GM03348 (cell line): ENCODE data around the gene PSG1.
"Not testable (repeated sequence)": the region's sequence is repeated elsewhere in the genome, so short reads cannot be mapped to it uniquely, and the experiment has no call there.

Source experiments
- DNase-seq: peaks from one replicate; pipeline ENCODE4 v3.0.0; 2012; ENCODE audit warnings: low spot score

The PSG1 gene

DNA sequence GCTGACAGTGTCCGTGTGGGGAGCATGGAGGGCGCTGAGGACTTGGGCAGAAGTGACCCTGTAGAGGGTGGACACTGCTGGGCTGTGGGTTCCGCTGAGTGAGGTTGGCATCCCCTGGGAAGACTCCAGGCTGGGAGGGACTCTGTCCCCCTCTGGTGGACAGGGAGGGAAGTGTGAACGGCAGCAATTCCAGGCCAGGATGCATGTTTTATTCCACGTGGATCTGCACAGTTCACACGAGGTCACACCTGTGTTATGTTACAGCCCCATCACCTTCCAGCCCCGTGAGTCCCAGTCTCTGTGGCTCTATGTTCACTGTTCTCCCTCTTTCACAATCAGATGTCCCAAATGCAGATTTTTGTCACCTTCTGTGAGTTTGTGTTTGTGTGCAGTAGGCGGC, 1.8 kb upstream of the PSG1 start:
- peak; percentile 10 for DNase-seq

DNA sequence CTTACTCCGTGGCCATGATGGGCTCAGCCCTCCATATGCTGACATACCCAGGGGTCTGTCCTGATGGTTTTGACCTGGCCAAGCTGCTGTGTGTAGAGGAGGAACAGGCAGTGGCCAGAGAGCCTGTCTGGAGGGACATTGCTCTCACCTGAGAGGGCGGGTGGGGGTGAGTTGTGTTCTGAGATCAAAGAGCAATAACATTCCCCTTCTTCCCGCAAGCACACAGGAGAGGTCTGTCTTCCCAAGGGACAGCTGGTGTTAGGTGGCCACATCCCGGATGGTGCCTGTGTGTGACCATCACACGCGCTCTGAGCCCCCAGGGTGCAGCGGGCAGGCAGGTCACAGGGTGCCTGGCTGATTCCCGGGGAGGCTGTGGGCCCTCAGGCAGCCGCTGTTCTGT, 1.1 kb upstream of the PSG1 start:
- DNase-seq = not testable (repeated sequence)

DNA sequence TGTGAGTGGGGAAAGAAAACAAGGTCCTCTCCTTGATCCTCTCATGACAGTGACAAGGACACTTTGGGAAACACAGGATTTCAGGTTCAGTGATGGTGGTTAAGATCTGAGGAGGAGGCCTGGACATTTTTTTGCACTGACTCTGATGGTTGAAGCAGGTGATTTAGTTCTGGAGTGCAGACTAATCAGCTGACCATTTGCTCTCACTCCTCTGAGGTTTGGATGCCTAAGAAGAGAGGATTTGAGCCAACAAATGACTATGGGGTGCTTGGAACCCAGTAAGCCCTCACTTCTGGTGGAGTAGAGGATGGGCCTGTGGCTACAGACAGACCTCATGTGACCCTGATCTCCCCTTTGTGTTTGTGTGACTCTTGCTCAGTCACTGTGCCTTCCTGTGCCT, 2.9 kb downstream of the PSG1 start:
- DNase-seq = not testable (repeated sequence)

DNA sequence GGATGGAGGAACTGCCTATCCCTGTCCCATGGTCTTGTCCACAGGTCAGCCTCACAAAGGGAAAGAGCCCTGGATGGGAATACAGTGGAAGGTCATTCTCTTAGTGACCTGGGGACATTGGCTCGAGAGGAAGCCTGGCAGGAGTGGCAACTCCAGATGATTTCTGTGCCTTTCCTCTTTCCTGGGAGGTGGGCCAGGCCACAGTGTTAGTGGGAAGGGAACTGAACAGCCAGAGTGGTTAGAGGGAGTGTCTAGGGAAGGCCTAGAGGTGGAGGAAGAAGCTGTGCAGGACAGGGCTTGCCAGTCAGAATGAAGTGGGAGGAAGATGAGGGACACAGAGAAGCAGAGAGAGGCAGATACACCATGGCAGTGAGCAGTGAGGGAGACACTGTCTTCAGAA, 3.6 kb downstream of the PSG1 start:
- peak; percentile 41 for DNase-seq

DNA sequence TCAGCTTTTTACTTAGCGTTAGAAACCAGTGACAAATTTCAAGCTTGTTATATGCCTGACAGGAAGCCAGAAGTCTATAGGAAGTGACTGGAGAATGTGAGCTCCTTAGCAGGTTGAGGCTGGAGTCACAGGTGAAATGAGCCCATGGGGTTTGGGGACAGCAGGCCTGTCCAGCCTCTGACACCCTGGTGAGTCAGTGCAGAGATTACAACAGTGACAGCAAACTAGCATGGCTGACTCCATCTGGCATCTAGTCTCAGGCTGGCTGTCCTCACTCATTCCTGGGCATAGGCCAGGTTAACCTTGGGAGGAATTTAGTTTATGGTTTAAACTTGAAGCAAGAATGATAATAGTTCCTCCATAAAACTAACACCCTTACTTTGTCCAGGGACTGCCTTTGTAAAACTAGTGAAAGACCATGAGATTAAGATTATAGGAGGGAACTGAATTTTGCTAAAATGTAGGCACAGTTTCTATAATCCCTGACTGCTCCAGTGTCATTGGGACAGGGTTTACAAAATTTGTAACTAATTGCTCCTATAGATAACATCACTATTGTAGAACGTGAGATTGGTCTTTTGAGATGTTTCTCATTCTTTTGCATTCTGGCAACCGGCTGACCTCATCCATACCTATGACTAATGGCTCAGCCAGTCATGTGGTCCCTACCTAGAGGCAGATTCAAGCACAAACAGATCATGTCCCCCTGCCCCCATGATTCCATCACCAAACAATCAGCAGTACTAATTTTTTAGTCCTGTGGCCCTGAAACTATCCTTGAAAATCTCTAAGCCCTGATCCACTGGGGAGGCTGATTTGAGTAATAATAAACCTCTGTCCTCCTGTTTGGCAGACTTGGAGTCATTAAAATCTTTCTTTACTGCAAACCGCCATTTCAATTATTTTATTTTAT, 4.4 kb downstream of the PSG1 start:
- DNase-seq = not testable (repeated sequence)

DNA sequence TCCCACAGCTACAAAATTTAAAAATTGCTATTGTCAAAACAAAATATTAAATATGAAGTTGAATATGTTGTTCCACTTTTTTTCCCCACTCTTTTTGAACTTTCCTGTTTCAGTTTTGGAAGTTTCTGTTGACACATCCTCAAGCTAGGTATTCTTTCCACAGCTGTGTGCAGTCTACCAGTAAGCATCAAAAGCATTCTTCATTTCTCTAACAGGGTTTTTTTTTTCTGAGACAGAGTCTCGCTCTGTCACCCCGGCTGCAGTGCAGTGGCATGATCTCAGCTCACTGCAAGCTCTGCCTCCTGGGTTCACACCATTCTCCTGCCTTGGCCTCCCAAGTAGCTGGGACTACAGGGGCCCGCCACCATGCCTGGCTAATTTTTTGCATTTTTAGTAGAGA, 5.4 kb downstream of the PSG1 start:
- not testable (repeated sequence) for DNase-seq

DNA sequence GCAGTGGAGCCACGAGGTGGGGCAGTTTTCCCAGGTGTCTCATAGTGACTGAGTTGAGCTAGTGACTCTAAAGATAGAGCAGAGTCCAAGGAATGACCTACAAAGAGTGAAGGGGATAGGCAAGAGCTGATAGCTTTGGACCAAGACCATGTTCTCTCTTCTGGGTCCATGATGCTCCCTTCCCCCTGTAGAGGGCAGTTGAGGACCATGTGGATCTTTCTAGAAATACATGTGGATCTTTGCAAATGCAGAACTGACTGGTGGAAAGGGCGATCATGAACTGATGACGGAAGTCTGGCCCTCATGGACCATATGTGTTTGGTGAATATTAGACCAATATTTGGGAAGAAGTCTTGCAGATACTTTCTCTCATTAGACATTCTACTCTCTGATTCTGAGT, 6.9 kb downstream of the PSG1 start:
- DNase-seq = no peak

DNA sequence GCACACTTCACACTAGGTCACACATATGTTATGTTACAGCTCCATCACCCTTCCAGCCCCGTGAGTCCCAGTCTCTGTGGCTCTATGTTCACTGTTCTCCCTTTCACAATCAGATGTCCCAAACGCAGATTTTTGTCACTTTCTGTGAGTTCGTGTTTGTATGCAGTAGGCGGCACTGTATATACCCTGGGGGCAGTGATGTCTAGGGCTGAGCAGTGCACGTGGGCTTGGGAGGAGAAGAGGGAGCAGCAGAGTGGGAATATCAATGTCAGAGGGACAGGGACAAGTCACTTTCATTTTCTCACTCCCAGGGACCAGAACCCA, 22.0 kb downstream of the PSG1 start:
- no peak for DNase-seq

DNA sequence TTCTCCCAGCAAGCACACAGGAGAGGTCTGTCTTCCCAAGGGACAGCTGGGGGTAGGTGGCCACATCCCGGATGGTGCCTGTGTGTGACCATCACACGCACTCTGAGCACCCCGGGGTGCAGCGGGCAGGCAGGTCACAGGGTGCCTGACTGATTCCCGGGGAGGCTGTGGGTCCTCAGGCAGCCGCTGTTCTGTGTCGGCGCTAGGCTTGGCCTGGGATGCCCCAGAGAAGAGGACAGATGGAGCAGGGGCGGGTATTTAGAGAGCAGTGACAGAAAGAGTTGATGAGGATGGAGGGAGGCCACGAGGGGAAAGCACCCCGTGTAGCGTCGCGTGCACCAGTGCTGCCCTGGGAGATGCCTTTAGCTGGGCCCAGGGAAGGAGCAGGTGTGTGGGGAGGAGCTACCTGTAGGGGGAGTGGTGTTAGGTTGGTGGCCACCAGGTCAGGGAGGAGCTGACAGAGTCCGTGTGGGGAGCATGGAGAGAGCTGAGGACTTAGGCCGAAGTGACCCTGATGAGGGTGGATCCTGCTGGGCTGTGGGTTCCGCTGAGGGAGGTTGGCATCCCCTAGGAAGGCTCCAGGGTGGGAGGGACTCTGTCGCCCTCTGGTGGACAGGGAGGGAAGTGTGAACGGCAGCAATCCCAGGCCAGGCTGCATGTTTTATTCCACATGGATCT, 22.5 kb downstream of the PSG1 start:
- DNase-seq = not testable (repeated sequence)

DNA sequence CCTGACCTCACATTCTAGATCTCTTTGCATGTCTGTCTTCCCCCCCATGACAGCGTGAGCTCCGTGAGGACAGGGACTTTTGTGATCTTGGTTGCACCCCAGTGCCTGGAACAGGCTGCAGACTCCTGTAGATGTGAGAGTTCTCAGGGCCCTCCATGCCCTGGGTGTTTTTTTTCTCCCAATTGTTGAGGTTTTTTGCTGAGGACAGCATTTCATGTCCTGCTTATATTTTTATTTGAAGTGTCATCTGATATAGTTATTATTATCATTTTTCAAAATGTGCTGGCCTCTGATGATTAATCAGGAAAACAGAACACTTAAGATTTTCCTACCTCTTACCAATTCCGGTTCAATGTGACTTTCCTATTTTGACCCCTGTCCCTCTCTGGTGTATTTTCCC, 24.8 kb downstream of the PSG1 start:
- DNase-seq = not testable (repeated sequence)

DNA sequence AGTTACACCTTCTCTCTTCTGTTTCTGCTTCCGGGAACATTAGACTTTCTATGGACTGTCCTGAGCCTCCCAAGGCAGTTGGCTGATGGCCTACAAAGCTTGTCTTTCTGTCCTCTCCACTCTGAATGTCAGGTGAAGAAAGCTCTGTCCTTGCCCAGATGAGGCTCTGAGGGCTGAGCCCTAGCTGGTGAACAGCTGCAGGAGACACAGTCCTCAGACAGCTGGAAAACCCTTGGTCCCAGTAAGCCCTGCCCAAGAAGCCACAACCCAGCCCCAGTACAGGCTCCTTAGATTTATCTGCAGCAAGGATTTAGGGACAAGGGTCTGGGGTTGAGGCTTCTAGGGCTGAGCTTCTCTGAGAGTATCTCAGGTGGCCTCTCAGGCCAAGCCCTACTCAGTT, 26.3 kb downstream of the PSG1 start:
- not testable (repeated sequence) for DNase-seq

DNA sequence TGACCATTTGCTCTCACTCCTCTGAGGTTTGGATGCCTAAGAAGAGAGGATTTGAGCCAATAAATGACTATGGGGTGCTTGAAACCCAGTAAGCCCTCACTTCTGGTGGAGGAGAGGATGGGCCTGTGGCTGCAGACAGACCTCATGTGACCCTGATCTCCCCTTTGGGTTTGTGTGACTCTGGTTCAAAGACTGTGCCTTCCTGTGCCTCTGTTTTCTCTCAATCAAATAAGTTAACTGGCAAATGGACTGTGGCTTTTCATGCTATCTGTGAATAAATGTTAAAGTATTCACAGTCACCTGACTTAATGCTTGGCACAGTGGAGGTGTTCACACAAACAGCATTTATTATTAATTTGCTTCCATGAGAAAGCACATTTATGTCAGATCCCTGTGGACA, 26.7 kb downstream of the PSG1 start:
- not testable (repeated sequence) for DNase-seq

DNA sequence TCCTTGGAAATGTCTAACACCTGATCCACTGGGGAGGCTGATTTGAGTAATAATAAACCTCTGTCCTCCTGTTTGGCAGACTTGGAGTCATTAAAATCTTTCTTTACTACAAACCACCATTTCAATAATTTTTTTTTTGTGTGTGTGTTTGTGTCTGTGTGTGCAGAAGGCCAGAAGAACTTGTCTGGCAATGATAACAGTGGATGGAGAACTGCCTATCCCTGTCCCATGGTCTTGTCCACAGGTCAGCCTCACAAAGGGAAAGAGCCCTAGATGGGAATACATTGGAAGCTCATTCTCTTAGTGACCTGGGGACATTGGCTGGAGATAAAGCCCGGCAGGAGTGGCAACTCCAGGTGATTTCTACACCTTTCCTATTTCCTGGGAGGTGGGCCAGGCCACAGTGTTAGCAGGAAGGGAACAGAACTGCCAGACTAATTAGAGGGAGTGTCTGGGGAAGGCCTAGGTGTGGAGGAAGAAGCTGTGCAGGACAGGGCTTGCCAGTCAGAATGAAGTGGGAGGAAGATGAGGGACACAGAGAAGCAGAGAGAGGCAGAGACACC, 27.7 kb downstream of the PSG1 start:
- not testable (repeated sequence) for DNase-seq

DNA sequence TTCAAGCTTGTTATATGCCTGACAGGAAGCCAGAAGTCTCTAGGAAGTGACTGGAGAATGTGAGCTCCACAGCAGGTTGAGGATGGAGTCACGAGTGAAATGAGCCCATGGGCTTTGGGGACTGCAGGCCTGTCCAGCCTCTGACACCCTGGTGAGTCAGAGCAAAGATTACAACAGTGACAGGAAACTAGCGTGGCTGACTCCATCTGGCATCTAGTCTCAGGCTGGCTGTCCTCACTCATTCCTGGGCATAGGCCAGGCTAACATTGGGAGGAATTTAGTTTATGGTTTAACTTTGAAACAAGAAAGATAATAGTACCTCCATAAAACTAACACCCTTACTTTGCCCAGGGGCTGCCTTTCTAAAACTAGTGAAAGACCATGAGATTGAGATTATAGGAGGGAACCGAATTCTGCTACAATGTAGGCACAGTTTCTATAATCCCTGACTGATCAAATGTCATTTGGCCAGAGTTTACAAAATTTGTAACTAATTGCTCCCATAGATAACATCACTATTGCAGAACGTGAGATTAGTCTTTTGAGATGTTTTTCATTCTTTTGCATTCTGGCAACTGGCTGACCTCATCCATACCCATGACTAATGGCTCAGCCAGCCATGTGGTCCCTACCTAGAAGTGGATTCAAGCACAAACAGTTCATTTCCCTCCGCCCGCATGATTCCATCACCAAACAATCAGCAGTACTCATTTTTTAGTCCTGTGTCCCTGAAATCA, 28.4 kb downstream of the PSG1 start:
- peak; percentile 80 for DNase-seq

DNA sequence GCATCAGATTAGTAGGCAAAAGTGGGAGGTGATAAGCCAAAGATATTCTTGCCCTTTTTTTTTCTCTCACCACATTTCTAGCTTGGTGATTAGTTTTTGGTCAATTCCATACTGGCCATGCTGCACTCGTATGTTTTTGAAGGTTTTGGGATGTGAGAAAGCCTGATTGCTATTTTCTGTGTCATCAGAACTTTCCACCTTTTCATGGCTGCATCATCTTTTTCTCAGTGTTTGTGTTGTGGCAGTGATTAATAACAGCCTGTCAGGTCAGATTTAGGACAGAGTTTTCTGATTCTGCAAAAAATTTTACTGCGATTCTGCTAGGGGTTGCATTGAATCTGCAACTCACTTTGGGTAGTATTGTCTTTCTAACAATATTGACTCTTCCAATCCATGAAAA, 32.9 kb downstream of the PSG1 start:
- DNase-seq = no peak

DNA sequence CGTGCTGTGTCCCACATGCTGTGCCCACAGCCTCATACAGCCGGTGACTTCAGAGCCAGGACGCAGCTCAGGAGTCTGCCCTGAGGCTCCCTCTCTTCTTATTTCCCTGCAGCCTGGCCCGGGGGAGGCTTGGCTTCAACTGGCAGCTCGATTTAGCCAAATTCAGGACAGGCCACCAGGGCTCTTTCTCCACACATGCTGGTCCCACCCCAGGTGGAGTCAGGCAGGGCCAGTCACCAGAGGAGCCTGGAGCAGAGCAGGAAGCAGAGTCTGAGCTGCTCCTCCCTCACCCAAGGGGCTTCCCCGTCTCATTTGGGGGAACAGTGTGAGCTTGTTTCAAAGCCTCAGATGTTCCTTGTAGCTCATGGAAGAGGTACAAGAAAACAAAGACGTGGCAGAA, 35.9 kb downstream of the PSG1 start:
- DNase-seq = not testable (repeated sequence)

DNA sequence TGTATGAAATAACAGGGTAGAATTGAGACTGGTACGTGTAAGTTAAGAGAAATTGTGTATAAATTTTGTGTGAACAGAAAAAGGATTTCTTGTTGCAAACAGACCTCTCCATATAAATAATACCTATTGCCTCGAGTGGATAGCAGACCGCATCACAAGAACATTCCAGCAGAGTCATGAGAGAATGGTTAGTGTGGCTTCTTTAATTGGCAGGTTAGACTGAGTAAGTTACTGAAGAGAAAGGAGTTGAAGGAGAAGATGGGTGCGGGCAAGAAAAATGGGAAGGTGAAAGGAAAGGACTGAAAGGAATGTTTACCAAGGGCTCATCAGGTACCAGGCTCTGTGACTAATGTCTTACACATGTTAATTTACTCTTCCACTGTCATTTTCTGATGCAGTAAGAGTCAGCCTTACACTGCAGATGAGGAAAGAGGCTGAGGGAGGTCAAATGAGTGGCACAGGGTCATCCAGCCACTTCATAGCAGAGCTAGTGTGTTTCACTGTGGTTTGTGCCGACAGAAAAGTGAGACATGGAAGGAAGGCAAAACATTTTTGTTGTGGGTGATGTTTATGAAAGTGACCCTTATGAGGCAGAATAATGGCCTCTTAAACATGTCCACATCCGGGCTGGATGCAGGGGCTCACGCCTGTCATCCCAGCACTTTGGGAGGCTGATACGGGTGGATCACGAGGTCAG, 46.6 kb downstream of the PSG1 start:
- DNase-seq = not testable (repeated sequence)

DNA sequence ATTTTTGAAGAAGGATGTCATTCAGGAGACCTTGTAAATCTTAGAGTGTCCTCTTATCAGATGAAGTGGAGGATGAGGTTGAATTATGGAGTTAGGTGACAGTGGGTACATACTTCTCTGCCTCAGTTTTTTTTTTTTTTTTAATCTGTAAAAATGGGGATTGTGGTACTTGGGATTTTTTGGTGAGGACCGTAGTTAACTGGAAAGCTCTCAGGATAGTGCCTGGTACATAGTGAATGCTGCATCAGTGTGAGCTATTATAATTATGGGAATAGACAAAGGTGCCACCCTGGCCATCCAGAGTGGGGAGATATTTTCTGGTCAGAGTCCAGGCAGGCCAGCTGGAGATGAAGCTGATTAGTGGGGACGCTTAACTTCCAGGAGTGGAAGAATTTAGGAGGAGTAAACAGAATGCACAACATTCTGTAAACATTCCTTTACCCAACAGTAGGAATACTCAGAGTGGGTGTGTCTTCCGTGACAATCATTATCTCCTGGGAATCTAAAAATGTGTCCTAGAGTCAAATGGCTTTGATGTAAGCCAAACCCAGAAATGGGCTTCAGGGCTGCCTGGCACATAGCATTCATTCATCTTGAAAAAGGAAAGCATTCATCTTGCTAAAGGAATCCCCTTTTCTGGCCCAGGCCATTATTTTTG, 47.4 kb downstream of the PSG1 start:
- not testable (repeated sequence) for DNase-seq

DNA sequence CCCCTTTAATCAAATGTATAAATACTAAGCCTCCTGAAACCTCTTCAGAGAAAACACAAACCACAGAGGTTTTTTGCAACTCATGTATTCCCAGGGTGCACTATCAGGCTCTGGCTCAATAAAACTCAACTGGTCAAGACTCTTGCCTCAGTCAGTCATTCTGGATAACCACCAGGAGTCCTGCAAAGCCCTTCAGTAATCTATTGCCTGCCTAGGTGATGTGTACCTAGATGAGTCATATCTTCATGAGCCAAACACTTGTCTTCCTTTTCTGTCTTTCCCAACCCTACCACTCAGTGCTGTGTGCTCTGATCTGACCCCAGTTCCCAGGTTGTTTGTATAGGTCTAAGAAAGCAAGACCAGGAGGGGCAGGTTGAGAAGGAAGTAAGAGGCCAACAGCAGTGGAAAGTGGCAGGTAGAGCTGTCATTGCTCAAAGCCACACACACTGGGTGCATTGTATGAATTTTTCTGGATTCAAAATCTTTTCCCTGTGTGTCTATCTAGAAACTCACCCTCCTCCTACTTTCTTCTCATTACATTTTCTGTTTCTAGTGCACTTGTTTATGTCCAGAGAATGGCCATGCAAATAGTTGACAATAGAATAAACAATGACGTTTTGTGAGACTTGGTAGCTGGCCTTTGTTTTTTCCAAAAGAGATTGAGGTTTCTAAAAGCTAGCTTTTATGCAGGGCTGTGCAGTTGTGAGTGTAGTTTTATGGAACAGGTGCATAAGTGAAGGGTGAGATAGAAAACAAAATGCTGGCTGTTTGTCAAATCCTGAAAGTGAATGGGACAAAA, 48.1 kb downstream of the PSG1 start:
- DNase-seq = no peak

DNA sequence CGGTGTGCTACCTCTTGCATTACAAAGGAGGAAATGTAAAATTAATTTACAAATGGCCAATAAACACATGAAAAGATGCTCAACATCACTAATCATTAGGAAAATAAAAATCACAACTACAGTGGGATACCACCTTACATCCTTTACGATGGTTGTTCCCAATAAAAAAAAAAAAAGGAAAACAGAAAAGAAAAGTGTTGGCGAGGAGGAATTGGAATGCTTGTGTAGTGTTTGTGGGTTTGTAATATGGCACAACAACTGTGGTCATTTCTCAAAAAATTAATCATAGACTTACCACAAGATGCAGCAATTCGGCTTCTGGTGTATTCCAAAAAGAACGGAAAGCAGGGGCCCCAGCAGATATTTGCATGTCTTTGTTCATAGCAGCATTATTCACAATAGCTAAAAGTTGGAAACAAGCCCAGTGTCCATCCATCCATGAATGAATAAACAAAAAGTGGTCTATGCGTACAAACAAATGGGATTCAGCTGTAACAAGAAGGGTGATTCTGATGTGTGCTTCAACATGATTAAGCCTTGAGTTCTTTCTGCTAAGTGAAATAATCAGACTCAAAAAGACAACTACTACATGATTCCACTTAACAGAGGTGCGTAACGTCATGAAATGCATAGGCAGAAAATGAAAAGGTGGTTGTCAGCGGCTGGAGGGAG, 58.1 kb downstream of the PSG1 start:
- DNase-seq = not testable (repeated sequence)
